HepG2 (cell line): ENCODE data around the gene ADCY5. TPM values are rescaled to one million over a fixed set of nuclear protein-coding genes. Genes with fewer than 3 reads are reported as not detected.

Experiments
- ATAC-seq: fragments of 200-7000 bp; cut with Tn5 transposase; 3 replicates; pipeline ENCODE4 v1.9.1; 2020; ENCODE audit warnings: mild to moderate bottlenecking, moderate library complexity
- BruUV-seq: library from RNA; stranded (reverse); fragments of 400-500 nt; replicated peaks from 2 replicates; lab custom pipeline; 2021; lab: Mats Ljungman, UMichigan
- CTCF ChIA-PET: fragments of 300-600 bp; formaldehyde crosslinking; extraction: SDS; loops from one replicate; lab custom pipeline; 2021; ENCODE audit warnings: low total read pairs, inconsistent platforms, low intra/inter-chr PET ratio; lab: Yijun Ruan, JAX
- POLR2A ChIA-PET: fragments of 350-600 bp; sonication (Branson Sonifier 250); formaldehyde crosslinking; loops from one replicate; lab custom pipeline; 2020; ENCODE audit warnings: antibody characterized with exemption, inconsistent platforms; lab: Yijun Ruan, JAX
- DNase-seq: peaks from one replicate; pipeline ENCODE4 v3.0.0-alpha.2; 2015; ENCODE audit warnings: low spot score
- FAIRE-seq: peaks from 3 replicates; lab custom pipeline; 2011; peaks lifted over from hg19 to GRCh38; lab: Jason Lieb, UNC
- H2AFZ ChIP-seq: one replicate; pipeline ENCODE4 v1.6.1; 2011; ENCODE audit warnings: low read length, inconsistent platforms
- H3K27ac ChIP-seq: fragments of 300-600 bp; 3 replicates; pipeline ENCODE4 v1.8.0; 2011; ENCODE audit warnings: mixed run types, mild to moderate bottlenecking, mixed read lengths, low read length, inconsistent platforms; ENCODE audit not compliant: insufficient read depth; ENCODE audit errors: extremely low read length
- H3K27me3 ChIP-seq, 2 experiments: fragments of 200-600 bp in 1 of 2; 2 replicates in 1 of 2; 3 replicates in 1 of 2; pipeline versions ENCODE4 v1.6.0 to v1.8.0; 2011; ENCODE audit warnings: low read length in 2 of 2, mild to moderate bottlenecking in 2 of 2, moderate library complexity in 2 of 2, inconsistent platforms in 1 of 2; ENCODE audit not compliant: insufficient read depth in 2 of 2, control insufficient read depth in 1 of 2
- H3K36me3 ChIP-seq, 2 experiments: fragments of 200-600 bp in 1 of 2; replicated peaks in 1 of 2; 2 replicates in 1 of 2; 3 replicates in 1 of 2; pipeline versions ENCODE4 v1.5.1 to v1.8.0; 2011; ENCODE audit warnings: low read length in 2 of 2, inconsistent platforms in 1 of 2; ENCODE audit not compliant: insufficient read depth in 2 of 2, control insufficient read depth in 1 of 2
- H3K4me1 ChIP-seq: 2 replicates; pipeline ENCODE4 v1.5.1; 2012; ENCODE audit warnings: low read length, inconsistent platforms; ENCODE audit not compliant: insufficient read depth
- H3K4me2 ChIP-seq: 2 replicates; pipeline ENCODE4 v1.6.0; 2011; ENCODE audit warnings: low read depth, low read length, inconsistent platforms
- H3K4me3 ChIP-seq, 3 experiments: fragments of 200-600 bp in 1 of 3; sonication (generic), shearing (Covaris generic) in 1 of 3; replicated peaks in 1 of 3; 2 replicates each; pipeline ENCODE4 v1.5.1; 2011 to 2016; ENCODE audit warnings: low read length in 3 of 3, inconsistent platforms in 2 of 3, low read depth in 2 of 3, mild to moderate bottlenecking in 2 of 3, control low read depth in 1 of 3, mixed read lengths in 1 of 3; ENCODE audit not compliant: insufficient read depth in 1 of 3
- H3K79me2 ChIP-seq: one replicate; pipeline ENCODE4 v1.6.1; 2011; ENCODE audit warnings: low read length, inconsistent platforms; ENCODE audit not compliant: insufficient read depth
- H3K9ac ChIP-seq: 2 replicates; pipeline ENCODE4 v1.6.0; 2011; ENCODE audit warnings: mild to moderate bottlenecking, low read depth, low read length, inconsistent platforms; ENCODE audit not compliant: insufficient read depth
- H3K9me3 ChIP-seq: 2 replicates; pipeline ENCODE4 v1.5.1; 2012; ENCODE audit warnings: mild to moderate bottlenecking, low read length
- H4K20me1 ChIP-seq: 2 replicates; pipeline ENCODE4 v1.6.0; 2011; ENCODE audit warnings: inconsistent platforms, mild to moderate bottlenecking, low read length, moderate library complexity; ENCODE audit not compliant: insufficient read depth
- BORCS8-MEF2B ChIP-seq: sonication (generic); formaldehyde crosslinking; IDR thresholded peaks from 2 replicates; pipeline ENCODE4 v1.8.0; 2022; ENCODE audit warnings: mild to moderate bottlenecking, missing genetic modification reagents
- EHMT2 ChIP-seq: fragments of 200-600 bp; sonication (generic); IDR thresholded peaks from 2 replicates; pipeline ENCODE4 v1.7.0; 2017; ENCODE audit warnings: antibody characterized with exemption, low read depth, low read length, borderline replicate concordance
- GFI1 ChIP-seq: sonication (generic); formaldehyde crosslinking; IDR thresholded peaks from 2 replicates; pipeline ENCODE4 v1.5.0; 2020; ENCODE audit warnings: missing genetic modification reagents, mild to moderate bottlenecking, borderline replicate concordance
- JARID2 ChIP-seq: sonication (generic); formaldehyde crosslinking; IDR thresholded peaks from 2 replicates; pipeline ENCODE4 v1.8.1; 2023; ENCODE audit warnings: missing genetic modification reagents, inconsistent platforms; ENCODE audit not compliant: insufficient replicate concordance
- MAFK ChIP-seq, 2 experiments: IDR thresholded peaks in 1 of 2; conservative IDR thresholded peaks in 1 of 2; 2 replicates each; pipeline ENCODE4 v1.6.1; 2011; ENCODE audit warnings: improper control_type of control experiment in 2 of 2, low read length in 2 of 2
- PHF21A ChIP-seq: sonication (generic); formaldehyde crosslinking; IDR thresholded peaks from 2 replicates; pipeline ENCODE4 v1.5.0; 2020; ENCODE audit warnings: mild to moderate bottlenecking, missing genetic modification reagents
- PPARG ChIP-seq: conservative IDR thresholded peaks from 2 replicates; pipeline ENCODE4 v1.6.1; 2016; ENCODE audit warnings: missing biosample characterization, missing genetic modification reagents
- RFX5 ChIP-seq: IDR thresholded peaks from 2 replicates; pipeline ENCODE4 v1.6.1; 2011; ENCODE audit warnings: low read depth, low read length, improper control_type of control experiment
- SP4 ChIP-seq: sonication (generic); formaldehyde crosslinking; IDR thresholded peaks from 2 replicates; pipeline ENCODE4 v1.8.1; 2023; ENCODE audit warnings: mild to moderate bottlenecking, missing genetic modification reagents
- TOE1 ChIP-seq: sonication (generic); formaldehyde crosslinking; IDR thresholded peaks from 2 replicates; pipeline ENCODE4 v1.4.0; 2020; ENCODE audit warnings: mild to moderate bottlenecking, missing genetic modification reagents
- ZBTB21 ChIP-seq: sonication (generic); formaldehyde crosslinking; IDR thresholded peaks from 2 replicates; pipeline ENCODE4 v1.4.0; 2020; ENCODE audit warnings: missing genetic modification reagents
- ZNF136 ChIP-seq: sonication (generic); formaldehyde crosslinking; IDR thresholded peaks from 2 replicates; pipeline ENCODE4 v1.8.1; 2022; ENCODE audit warnings: low read depth, mild to moderate bottlenecking, moderate library complexity, missing genetic modification reagents
- ZNF160 ChIP-seq: sonication (generic); formaldehyde crosslinking; IDR thresholded peaks from 2 replicates; pipeline ENCODE4 v1.8.0; 2022; ENCODE audit warnings: mild to moderate bottlenecking, inconsistent platforms, missing genetic modification reagents
- ZNF441 ChIP-seq: sonication (generic); formaldehyde crosslinking; IDR thresholded peaks from 2 replicates; pipeline ENCODE4 v1.7.0; 2021; ENCODE audit warnings: missing genetic modification reagents, borderline replicate concordance
- ZNF501 ChIP-seq: sonication (generic); formaldehyde crosslinking; IDR thresholded peaks from 2 replicates; pipeline ENCODE4 v1.5.1; 2020; ENCODE audit warnings: mild to moderate bottlenecking, moderate library complexity, missing genetic modification reagents
- ZNF646 ChIP-seq: sonication (generic); formaldehyde crosslinking; IDR thresholded peaks from 2 replicates; pipeline ENCODE4 v1.9.0; 2021; ENCODE audit warnings: mild to moderate bottlenecking, missing genetic modification reagents
- ZSCAN31 ChIP-seq: sonication (generic); formaldehyde crosslinking; IDR thresholded peaks from 2 replicates; pipeline ENCODE4 v1.5.0; 2020; ENCODE audit warnings: low read depth, mild to moderate bottlenecking, missing genetic modification reagents
- WGBS: methylation state at CpG from one replicate; pipeline ENCODE4 v1.1.6; 2017; ENCODE audit warnings: low lambda C conversion rate; 5-methylcytosine and 5-hydroxymethylcytosine counted together
- in situ Hi-C: cut with HindIII; loops from 2 replicates; pipeline ENCODE4 v1.10.0; 2017; ENCODE audit warnings: low pct_unique_long_range_greater_than_20kb; ENCODE audit not compliant: extremely low pct_ligation_motif_present
- intact Hi-C: fragments of 100-400 bp; cut with micrococcal nuclease; formaldehyde crosslinking; loops from one replicate; pipeline ENCODE4 v1.10.0; 2022; ENCODE audit not compliant: unreplicated experiment
- polyA plus RNA-seq, 8 experiments: library from polyadenylated mRNA; depleted of rRNA in 3 of 8; stranded (reverse) in 7 of 8; unstranded in 1 of 8; fragments of >200 nt; fragmentation: Illumina TruSeq in 4 of 8; extraction: Trizol in 4 of 8; gene quantifications; 2 replicates each; pipeline versions ENCODE4 v1.2.1 to v1.2.3, GENCODE V29; 2011 to 2016; ENCODE audit warnings: low read depth in 4 of 8, missing spikeins in 1 of 8, mixed read lengths in 1 of 8; ENCODE audit not compliant: insufficient read depth in 1 of 8
- total RNA-seq, 5 experiments: library from RNA; depleted of rRNA; stranded (reverse); fragments of >200 nt; fragmentation: Illumina TruSeq; extraction: Trizol; gene quantifications; 2 replicates each; pipeline ENCODE4 v1.2.3, GENCODE V29; 2016; ENCODE audit warnings: low read depth in 1 of 5

Gene ADCY5
- total and polyA plus RNA-seq, 2 of the 13 experiments (the other 11 are each of a cell fraction or from before 2014, with no cell fraction given): not detected

DNA sequence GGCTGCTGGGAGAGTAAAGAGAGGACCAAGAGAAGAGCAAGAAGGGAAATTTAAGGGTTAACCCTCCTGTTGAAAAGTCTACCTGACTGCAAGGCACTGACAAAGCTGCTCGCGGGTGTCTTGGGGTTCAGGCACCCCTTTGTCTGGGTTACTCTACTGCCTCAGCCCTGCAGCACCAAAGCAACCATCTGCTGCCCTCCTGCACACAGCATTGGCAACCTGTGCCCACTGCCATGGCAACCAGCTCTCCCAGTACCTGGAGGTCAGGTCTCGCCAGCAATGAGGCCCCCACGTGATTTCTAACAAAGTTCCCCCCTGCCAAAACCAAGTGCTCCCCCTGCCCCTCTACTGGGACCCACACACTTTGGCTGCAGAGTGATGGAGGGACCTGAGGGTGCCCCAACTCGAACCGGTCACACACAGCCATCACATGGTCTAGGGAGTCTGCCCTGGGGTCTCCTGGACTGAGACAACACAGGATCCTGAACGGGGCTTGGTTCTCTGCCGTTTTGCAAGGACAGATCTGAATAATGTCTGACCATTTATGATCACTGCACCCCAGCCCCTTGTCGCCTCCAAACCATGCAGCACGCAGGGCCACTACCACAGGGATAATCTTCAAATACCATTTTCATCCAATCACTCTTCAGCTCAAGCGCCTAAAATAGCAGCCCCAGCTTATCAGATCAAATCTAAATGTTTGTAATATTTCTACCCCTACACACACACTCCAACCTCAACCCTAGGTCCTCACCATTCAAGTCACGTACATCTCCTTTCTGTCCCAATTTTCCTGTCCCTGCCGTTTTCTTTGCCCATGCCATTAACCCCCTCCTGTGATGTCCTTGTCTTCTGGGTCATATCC lies 50.7 kb downstream of the ADCY5 start (continued):
- TF ChIP-seq ZNF646 (CRISPR knock-in tag): no peak
- no peak for TF ChIP-seq ZSCAN31 (CRISPR knock-in tag)
- no peak for TF ChIP-seq PHF21A (CRISPR knock-in tag)
- no peak for TF ChIP-seq MAFK (conservative IDR thresholded peaks at IDR 0.05 in 1 of 2, IDR thresholded peaks at IDR 0.05 in 1 of 2; ENCODE audit: low read length in 2 of 2)

- Histone ChIP-seq H3K9ac (no peak overlapping the region), H3K79me2 (no peaks in the 10 kb centered on the region), H3K4me2 (no peak overlapping the region), H3K4me3 (no peak overlapping the region), H3K36me3 (no peaks in the 10 kb centered on the region), H3K27me3 (peaks cover 0 to 21% of the 10 kb centered on the region in 2 experiments; a peak in 2 of 5 replicates), H4K20me1 (no peaks in the 10 kb centered on the region), H2AFZ (no peak overlapping the region), H3K9me3 (no peaks in the 10 kb centered on the region), H3K4me1 (no peaks in the 10 kb centered on the region), H3K27ac (no peak overlapping the region)
- WGBS: 66% methylated on average over 5 of the region's 5 CpGs
- in situ Hi-C loops (no loop called here), intact Hi-C loops (no loop called here)
- ATAC-seq (no peak), FAIRE-seq (no peak), DNase-seq (no peak)
- BruUV-seq: no TSS peak
- CTCF ChIA-PET: no interaction called here
- POLR2A ChIA-PET: no interaction called here
- no peak for TF ChIP-seq ZNF501 (CRISPR knock-in tag)
- no peak for TF ChIP-seq PPARG (CRISPR knock-in tag)
- no peak for TF ChIP-seq ZNF160 (CRISPR knock-in tag)
- no peak for TF ChIP-seq JARID2
- no peak for TF ChIP-seq RFX5
- no peak for TF ChIP-seq ZNF136 (CRISPR knock-in tag)
- TF ChIP-seq TOE1: no peak
- TF ChIP-seq ZNF441 (CRISPR knock-in tag): no peak
- no peak for TF ChIP-seq ZBTB21 (CRISPR knock-in tag)
- TF ChIP-seq EHMT2: no peak
- TF ChIP-seq BORCS8-MEF2B (CRISPR knock-in tag): no peak
- no peak for TF ChIP-seq GFI1 (CRISPR knock-in tag)
- no peak for TF ChIP-seq SP4 (CRISPR knock-in tag)
These were observed 51.8 kb downstream of the ADCY5 start for GRCh38 chr3:123397050-123397590.
